Right atrium auricular region (tissue), 2 donors: ENCODE data around the gene P2RX1. TPM values are rescaled to one million over a fixed set of nuclear protein-coding genes. Genes with fewer than 3 reads are reported as not detected.

ENCODE experiments used
- DNase-seq: peaks from one replicate; pipeline ENCODE4 v3.0.0-alpha.2; 2019; ENCODE audit warnings: low spot score
- H3K27ac ChIP-seq, 2 donors: fragments of 200-600 bp; sonication (generic); 1 replicate in 1 of 2; 2 replicates in 1 of 2; pipeline ENCODE4 v1.5.1; 2016 to 2019
- H3K27me3 ChIP-seq, 2 donors: fragments of 200-600 bp; sonication (generic); one replicate each; pipeline versions ENCODE4 v1.5.1 to v1.6.0; 2017 to 2019
- H3K36me3 ChIP-seq: fragments of 200-600 bp; sonication (generic); one replicate; pipeline ENCODE4 v1.5.1; 2016
- H3K4me1 ChIP-seq, 2 donors: fragments of 200-600 bp; sonication (generic); one replicate each; pipeline versions ENCODE4 v1.5.1 to v1.6.0; 2017 to 2019
- H3K4me3 ChIP-seq, 2 donors: fragments of 200-600 bp; sonication (generic); 1 replicate in 1 of 2; 2 replicates in 1 of 2; pipeline ENCODE4 v1.5.1; 2017 to 2019; ENCODE audit warnings: mild to moderate bottlenecking in 1 of 2, moderate library complexity in 1 of 2
- H3K9me3 ChIP-seq, 2 donors: fragments of 200-600 bp; sonication (generic); one replicate each; pipeline ENCODE4 v1.5.1; 2019
- total RNA-seq, 2 donors: library from RNA; depleted of rRNA; stranded (reverse); fragments of >200 nt; gene quantifications; one replicate each; pipeline ENCODE4 v1.1.0, GENCODE V29; 2016
- TF ChIP-seq, protein P1 (sequence below), 2 donors: fragments of 200-600 bp; sonication (generic); IDR thresholded peaks; one replicate each; pipeline ENCODE4 v1.5.1; 2019; ENCODE audit warnings: antibody characterized with exemption in 2 of 2

P2RX1 gene
- 1 to 10 TPM in 1 of 2 donors, under 1 TPM in 1; 0.85 to 2.8 TPM for total RNA-seq

DNA sequence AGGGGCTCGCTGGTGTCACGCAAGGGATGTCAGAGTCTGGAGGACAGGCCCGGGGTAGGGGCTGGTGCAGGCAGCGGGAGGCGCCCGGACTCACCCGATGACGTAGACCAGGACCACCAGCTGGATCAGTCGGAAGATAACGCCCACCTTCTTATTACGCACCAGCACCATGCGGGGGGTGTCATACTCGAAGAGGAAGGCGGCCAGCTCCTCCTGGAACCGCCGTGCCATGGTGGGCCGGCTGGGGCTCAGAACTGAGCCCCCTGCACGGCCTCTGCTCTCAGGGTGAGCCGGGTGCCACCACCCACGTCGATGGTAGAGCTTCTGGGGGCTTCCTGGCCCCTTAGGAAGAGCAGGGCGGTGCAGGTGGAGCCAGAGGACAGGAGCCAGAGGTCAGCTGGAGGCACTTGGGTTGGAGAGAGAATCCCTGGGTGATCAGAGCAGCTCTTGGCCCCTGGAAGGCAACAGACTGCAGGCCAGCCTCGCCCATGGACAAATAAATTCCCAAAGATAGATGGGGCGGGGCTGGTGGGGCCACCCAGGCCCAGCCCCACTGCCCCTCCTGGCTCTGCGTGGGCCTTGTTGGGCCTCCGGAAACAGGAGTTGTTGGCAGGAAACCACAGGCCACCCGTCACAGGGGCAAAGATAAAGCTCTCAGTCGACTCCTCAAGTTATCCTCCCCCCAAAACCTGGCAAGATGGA is at the start of gene P2RX1:
Gene P2RX1 (minus strand): TSS at position 471 of the 702 bp plus-strand sequence. CDS start 240 bp downstream, at position 231.
- Histone ChIP-seq H3K27ac (peak within 1 kb of the TSS in 1 of 2 donors; percentile 60), H3K36me3 (no peaks in the 10 kb centered on the region), H3K27me3 (no peaks in the 10 kb centered on the region), H3K9me3 (no peaks in the 10 kb centered on the region), H3K4me3 (no peak within 1 kb of the TSS), H3K4me1 (peaks cover 0 to 48% of the 10 kb centered on the region in 2 donors)
- no peak for DNase-seq
- TF ChIP-seq, protein P1, sequence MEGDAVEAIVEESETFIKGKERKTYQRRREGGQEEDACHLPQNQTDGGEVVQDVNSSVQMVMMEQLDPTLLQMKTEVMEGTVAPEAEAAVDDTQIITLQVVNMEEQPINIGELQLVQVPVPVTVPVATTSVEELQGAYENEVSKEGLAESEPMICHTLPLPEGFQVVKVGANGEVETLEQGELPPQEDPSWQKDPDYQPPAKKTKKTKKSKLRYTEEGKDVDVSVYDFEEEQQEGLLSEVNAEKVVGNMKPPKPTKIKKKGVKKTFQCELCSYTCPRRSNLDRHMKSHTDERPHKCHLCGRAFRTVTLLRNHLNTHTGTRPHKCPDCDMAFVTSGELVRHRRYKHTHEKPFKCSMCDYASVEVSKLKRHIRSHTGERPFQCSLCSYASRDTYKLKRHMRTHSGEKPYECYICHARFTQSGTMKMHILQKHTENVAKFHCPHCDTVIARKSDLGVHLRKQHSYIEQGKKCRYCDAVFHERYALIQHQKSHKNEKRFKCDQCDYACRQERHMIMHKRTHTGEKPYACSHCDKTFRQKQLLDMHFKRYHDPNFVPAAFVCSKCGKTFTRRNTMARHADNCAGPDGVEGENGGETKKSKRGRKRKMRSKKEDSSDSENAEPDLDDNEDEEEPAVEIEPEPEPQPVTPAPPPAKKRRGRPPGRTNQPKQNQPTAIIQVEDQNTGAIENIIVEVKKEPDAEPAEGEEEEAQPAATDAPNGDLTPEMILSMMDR (IDR thresholded peaks at IDR 0.05), result no peak

DNA sequence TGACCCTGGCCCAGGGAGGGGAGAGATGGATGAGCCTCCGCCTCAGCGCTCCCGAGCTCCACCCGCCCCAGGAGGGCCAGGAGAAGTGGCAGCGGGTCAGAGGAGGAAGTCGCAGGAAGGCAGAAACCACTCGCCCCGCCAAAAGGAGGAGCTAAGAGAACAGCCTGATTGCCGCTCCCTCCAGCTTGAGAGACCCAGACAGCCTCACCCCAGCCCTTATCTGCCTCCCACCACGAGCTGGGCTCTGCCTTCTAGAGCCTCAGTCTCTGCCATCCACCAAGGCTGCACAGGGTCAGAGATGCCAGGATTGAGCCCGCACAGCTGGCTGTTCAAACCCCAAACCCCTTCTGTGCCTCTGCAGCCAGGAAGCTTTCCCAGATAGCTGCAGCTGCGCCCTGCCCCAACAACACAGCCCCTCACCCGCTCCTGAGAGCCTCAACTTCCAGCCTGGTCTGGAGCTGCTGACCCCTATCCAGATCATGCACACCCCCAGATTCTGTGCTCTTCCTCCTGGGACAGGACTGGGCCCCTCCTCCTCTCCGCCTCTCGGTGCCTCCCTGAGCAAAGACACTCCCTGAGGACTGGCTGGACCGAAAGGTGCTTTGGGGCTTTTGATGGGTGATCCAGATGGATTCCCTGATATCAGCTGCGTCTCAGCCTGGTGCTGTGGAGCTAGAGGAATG is 49.0 kb upstream of the P2RX1 start:
- TF ChIP-seq, protein P1 (IDR thresholded peaks at IDR 0.05), result no peak
- Histone ChIP-seq H3K27me3 (peaks cover 3 to 5% of the 10 kb centered on the region in 2 donors), H3K36me3 (no peaks in the 10 kb centered on the region), H3K4me3 (peak overlapping the region; percentile 34 to 57), H3K27ac (peak overlapping the region; percentile 46 to 58), H3K9me3 (no peaks in the 10 kb centered on the region), H3K4me1 (peaks cover 0 to 46% of the 10 kb centered on the region in 2 donors)
- peak; percentile 66 for DNase-seq

DNA sequence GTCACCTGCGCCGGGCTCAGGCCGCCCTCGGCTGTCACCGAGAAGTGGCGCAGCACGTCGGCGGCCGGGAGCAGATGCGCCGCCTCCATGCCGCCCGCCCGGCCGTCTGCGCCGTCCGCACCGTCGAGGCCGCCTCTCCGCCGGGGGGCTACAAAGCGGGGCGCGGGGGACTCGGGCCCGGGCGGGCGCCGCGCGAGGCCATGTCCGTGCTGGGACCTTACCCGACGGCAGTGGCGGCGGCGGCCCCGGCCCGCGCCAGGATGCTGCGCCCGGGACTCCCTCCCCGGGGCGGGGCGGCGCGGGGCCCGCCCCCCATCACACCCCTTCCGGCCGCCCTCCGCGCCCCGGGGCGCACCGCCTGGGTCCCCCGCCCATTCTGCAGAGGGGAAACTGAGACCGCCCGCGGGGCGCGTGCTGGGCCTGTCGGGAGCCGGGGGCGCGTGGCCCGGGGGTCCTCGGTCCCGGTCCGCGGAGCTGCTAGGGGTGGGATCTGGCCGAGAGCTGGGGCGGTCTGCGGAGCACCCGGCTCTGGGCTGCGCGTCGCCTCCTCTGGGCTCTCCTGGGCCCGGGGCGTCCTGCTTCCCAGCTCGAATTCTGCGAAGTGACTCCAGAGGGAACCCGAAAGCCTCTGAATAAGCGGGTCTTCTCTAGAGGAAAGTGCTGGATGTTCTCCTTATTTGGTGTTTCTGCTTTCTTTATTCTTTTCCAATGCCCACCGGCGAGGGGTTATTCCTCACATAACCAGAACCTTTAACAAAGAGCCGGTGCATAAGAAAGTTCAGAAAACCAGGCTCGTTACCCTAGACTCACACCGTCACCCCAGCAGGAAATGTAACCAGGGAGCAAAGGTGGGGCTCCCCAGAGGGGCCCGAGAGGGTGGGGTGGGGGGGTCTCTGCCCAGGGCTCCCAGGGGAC is 48.2 kb upstream of the P2RX1 start, which contains the start of gene ATP2A3:
Gene ATP2A3 (minus strand): TSS at position 235 of the 915 bp plus-strand sequence. CDS start 146 bp downstream, at position 89.
- DNase-seq, result no peak
- TF ChIP-seq, protein P1 (IDR thresholded peaks at IDR 0.05), result no peak
- H3K27me3 ChIP-seq, result peaks cover 3 to 5% of the 10 kb centered on the region in 2 donors
- H3K4me1 ChIP-seq, result peaks cover 0 to 54% of the 10 kb centered on the region in 2 donors
- H3K27ac ChIP-seq, result peak within 1 kb of the TSS; percentile 46 to 58
- peak within 1 kb of the TSS; percentile 34 to 57 for H3K4me3 ChIP-seq
- H3K9me3 ChIP-seq, result no peaks in the 10 kb centered on the region
- H3K36me3 ChIP-seq, result no peaks in the 10 kb centered on the region

DNA sequence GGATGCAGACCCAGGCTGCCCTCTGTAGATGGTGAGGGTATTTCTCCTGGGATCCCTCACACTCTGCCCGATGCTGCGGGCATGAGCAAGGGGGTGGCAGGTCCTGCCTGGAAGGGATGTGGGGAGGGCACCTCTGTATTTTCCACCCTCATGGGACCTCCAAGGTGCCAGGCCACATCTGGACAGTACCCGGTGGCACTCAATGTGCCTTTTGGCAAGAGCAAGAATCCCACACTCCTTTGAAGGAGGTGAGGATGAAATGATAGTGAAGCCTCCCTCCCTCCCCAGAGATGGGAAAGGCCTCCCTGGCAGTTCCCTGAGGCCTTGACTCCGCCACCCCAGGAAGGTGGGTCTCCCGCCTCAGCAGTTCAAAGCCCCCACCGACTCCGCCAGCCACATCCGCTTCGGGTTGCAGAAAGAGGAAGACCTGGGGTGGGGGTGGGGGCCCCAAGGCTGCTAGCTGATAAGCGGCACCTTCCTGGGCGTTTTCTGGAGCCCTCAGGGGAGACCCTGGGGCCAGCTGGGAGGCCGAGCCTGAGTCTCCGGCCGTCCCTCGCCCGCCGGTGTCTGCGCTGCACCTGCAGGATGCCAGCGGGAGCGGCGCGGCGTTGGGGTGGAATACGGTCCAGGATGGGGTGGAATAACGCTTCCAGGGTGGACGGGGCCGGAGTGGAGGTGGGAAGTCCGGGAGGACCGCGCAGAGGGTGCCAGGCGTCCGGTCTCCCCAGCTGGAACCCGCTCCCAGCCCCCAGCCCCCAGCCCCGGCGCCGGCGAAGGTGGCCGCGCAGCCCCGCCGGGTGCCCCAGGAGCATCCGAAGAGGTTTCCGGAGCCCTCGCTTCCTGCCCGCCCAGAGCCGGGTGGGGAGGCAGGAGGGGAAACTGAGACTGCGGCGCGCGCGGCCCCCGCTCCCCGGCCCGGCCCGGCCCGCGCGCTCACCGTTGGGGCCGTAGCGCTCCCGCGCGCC is 47.3 kb upstream of the P2RX1 start:
- Histone ChIP-seq H3K4me1 (peaks cover 0 to 56% of the 10 kb centered on the region in 2 donors), H3K27ac (peak overlapping the region in 1 of 2 donors; percentile 16), H3K36me3 (no peaks in the 10 kb centered on the region), H3K4me3 (peak overlapping the region; percentile 26 to 57), H3K27me3 (peaks cover 3 to 5% of the 10 kb centered on the region in 2 donors), H3K9me3 (no peaks in the 10 kb centered on the region)
- no peak for DNase-seq
- TF ChIP-seq, protein P1 (IDR thresholded peaks at IDR 0.05), result no peak

DNA sequence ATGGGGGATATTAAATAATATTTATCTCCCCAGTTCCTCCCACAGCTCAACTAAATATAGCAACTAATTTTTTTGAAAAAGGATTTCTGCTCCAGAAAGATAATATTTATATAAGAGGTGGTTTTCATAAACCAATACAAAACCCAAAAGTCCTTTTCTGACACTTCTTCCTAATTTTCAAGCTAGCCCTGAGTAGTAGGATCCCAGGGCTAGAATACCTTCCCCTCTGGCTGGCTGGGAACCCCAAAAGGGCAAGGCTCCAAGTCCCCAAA is 46.6 kb upstream of the P2RX1 start:
- no peaks in the 10 kb centered on the region for H3K36me3 ChIP-seq
- H3K9me3 ChIP-seq, result no peaks in the 10 kb centered on the region
- H3K27me3 ChIP-seq, result peaks cover 3 to 5% of the 10 kb centered on the region in 2 donors
- no peak overlapping the region for H3K27ac ChIP-seq
- TF ChIP-seq, protein P1 (IDR thresholded peaks at IDR 0.05), result no peak
- DNase-seq, result no peak
- H3K4me1 ChIP-seq, result peaks cover 0 to 56% of the 10 kb centered on the region in 2 donors
- peak overlapping the region in 1 of 2 donors; percentile 57 for H3K4me3 ChIP-seq
